Mesendoderm (in vitro differentiated cells): Measurements from ENCODE around the gene ATP23.

Experiments used
- DNase-seq: peaks from one replicate; pipeline ENCODE4 v3.0.0; 2013
- H2AK5ac ChIP-seq: 2 replicates; pipeline ENCODE4 v1.6.1; 2013; ENCODE audit warnings: low read length, inconsistent platforms
- H2BK120ac ChIP-seq: 2 replicates; pipeline ENCODE4 v1.6.1; 2013; ENCODE audit warnings: low read depth, mild to moderate bottlenecking, low read length, moderate library complexity, mixed read lengths
- H2BK15ac ChIP-seq: replicated peaks from 2 replicates; pipeline ENCODE4 v1.6.1; 2013; ENCODE audit warnings: low read depth, mild to moderate bottlenecking, moderate library complexity
- H2BK5ac ChIP-seq: 2 replicates; pipeline ENCODE4 v1.6.1; 2013; ENCODE audit warnings: low read length, inconsistent platforms
- H3K18ac ChIP-seq: 2 replicates; pipeline ENCODE4 v1.6.1; 2013; ENCODE audit warnings: mild to moderate bottlenecking, low read length, mixed read lengths
- H3K23ac ChIP-seq: one replicate; pipeline ENCODE4 v1.6.1; 2013; ENCODE audit warnings: low read length
- H3K27ac ChIP-seq: 2 replicates; pipeline ENCODE4 v1.5.1; 2013; ENCODE audit warnings: low read depth, mild to moderate bottlenecking, inconsistent platforms, low read length, moderate library complexity
- H3K27me3 ChIP-seq: 2 replicates; pipeline ENCODE4 v1.6.1; 2013; ENCODE audit warnings: low read length, control low read depth, mild to moderate bottlenecking, inconsistent platforms; ENCODE audit not compliant: insufficient read depth, poor library complexity
- H3K36me3 ChIP-seq: 2 replicates; pipeline ENCODE4 v1.6.1; 2013; ENCODE audit warnings: low read length, inconsistent platforms; ENCODE audit not compliant: control insufficient read depth, insufficient read depth
- H3K4ac ChIP-seq: one replicate; pipeline ENCODE4 v1.6.1; 2013; ENCODE audit warnings: low read depth, mild to moderate bottlenecking, low read length, moderate library complexity
- H3K4me1 ChIP-seq: 2 replicates; pipeline ENCODE4 v1.6.1; 2013; ENCODE audit warnings: low read depth, low read length, inconsistent platforms; ENCODE audit not compliant: control insufficient read depth
- H3K4me2 ChIP-seq: 2 replicates; pipeline ENCODE4 v1.6.1; 2013; ENCODE audit warnings: low read length
- H3K4me3 ChIP-seq: 2 replicates; pipeline ENCODE4 v1.5.1; 2013; ENCODE audit warnings: mild to moderate bottlenecking, low read length
- H3K56ac ChIP-seq: one replicate; pipeline ENCODE4 v1.6.1; 2013; ENCODE audit warnings: low read length
- H3K79me1 ChIP-seq: 2 replicates; pipeline ENCODE4 v1.6.1; 2013; ENCODE audit warnings: low read length, inconsistent platforms
- H3K79me2 ChIP-seq: 2 replicates; pipeline ENCODE4 v1.6.1; 2013; ENCODE audit warnings: mild to moderate bottlenecking, low read length; ENCODE audit not compliant: control insufficient read depth, insufficient read depth
- H3K9ac ChIP-seq: 2 replicates; pipeline ENCODE4 v1.6.1; 2013; ENCODE audit warnings: low read length, inconsistent platforms
- H4K5ac ChIP-seq: one replicate; pipeline ENCODE4 v1.6.1; 2013; ENCODE audit warnings: low read length
- H4K8ac ChIP-seq: one replicate; pipeline ENCODE4 v1.6.1; 2013; ENCODE audit warnings: low read depth, mild to moderate bottlenecking, control low read depth, low read length, moderate library complexity
- WGBS: extraction: QIAGEN DNeasy Blood & Tissue Kit; methylation state at CpG from one replicate; pipeline ENCODE4 v1.1.7; 2013; ENCODE audit warnings: low lambda C conversion rate, missing lambda C conversion rate; ENCODE audit not compliant: insufficient coverage; ENCODE audit errors: extremely low coverage; 5-methylcytosine and 5-hydroxymethylcytosine counted together

Gene ATP23

DNA sequence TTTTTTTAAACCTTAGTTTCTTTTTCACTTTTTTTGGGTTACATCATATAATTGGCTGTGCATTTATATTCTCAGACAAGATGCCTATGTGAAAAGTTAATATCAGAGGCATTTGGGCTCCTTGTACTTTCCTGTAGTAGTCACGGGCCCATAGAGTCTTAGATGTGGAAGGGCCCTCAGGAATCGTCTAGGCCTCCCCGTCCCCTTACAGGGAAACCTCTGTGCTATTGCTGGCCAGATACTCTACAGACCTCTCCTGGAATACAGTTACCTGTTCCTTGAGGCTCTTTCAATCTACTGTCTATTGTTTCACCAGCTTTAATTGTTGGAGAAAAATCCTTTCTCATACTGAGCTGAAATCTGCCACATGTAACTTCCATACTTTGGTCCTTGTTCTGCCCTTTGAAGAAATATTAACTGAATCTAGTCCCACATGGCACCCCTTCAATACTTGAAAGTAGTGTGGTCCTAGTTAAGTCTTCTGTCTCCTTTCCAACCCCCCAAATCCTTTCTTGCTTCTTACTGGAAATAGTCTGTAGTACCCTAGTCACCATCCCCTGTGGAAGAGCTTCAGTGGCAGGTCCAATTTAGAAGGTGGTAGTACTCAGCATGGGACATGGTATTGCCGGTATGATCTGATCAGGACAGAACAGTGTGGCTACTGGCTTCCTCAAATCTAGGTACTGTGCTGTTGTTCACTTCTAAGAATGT lies 3.1 kb downstream of the ATP23 start:
- no peak overlapping the region for H4K8ac ChIP-seq
- WGBS: no CpG with 5 or more reads among the region's 4 CpGs
- no peak overlapping the region for H3K9ac ChIP-seq

DNA sequence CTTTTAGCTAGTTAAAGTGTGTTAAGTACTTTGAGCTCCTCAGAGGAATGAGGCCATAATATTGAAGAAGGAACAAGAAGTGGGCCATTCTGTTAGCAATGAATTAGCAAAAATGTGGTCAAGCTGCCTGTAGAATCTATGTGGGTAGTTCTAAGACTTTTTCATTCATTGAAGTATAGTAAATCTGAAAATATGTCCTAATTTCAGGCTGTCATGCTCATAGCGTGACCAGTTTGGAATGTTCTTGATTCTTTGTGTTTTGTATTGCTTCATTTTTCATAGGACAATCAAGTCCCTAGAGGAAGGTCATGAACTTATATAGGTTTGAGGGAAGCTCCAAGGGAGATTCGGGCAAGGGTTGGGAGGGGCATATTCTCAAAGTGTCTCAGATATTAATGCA lies 11.4 kb downstream of the ATP23 start:
- Histone ChIP-seq H2BK120ac (no peak overlapping the region), H3K27ac (no peak overlapping the region), H2BK5ac (no peak overlapping the region), H3K4me2 (no peak overlapping the region), H3K56ac (no peak overlapping the region), H3K36me3 (no peaks in the 10 kb centered on the region), H2AK5ac (no peak overlapping the region), H3K27me3 (no peaks in the 10 kb centered on the region), H3K4me3 (no peak overlapping the region), H4K5ac (no peak overlapping the region), H3K4ac (no peak overlapping the region), H3K18ac (no peak overlapping the region), H2BK15ac (no peak overlapping the region), H4K8ac (no peak overlapping the region), H3K4me1 (no peaks in the 10 kb centered on the region), H3K79me2 (no peaks in the 10 kb centered on the region), H3K23ac (no peak overlapping the region), H3K9ac (no peak overlapping the region), H3K79me1 (no peaks in the 10 kb centered on the region)
- WGBS: no CpG with 5 or more reads among the region's 2 CpGs
- no peak for DNase-seq

More for the DNA sequence above, 3.1 kb downstream of the ATP23 start:
- H2BK5ac ChIP-seq: no peak overlapping the region
- H3K4ac ChIP-seq: no peak overlapping the region
- H3K56ac ChIP-seq: no peak overlapping the region
- H2AK5ac ChIP-seq: no peak overlapping the region
- H3K4me3 ChIP-seq: no peak overlapping the region
- H3K4me2 ChIP-seq: no peak overlapping the region
- peaks cover 3% of the 10 kb centered on the region for H3K4me1 ChIP-seq
- H2BK15ac ChIP-seq: no peak overlapping the region
- H3K27me3 ChIP-seq: no peaks in the 10 kb centered on the region
- no peak overlapping the region for H4K5ac ChIP-seq
- no peaks in the 10 kb centered on the region for H3K79me1 ChIP-seq
- H3K36me3 ChIP-seq: no peaks in the 10 kb centered on the region
- no peak for DNase-seq
- no peak overlapping the region for H3K23ac ChIP-seq
- H3K27ac ChIP-seq: no peak overlapping the region
- H3K18ac ChIP-seq: no peak overlapping the region
- H3K79me2 ChIP-seq: no peaks in the 10 kb centered on the region
- H2BK120ac ChIP-seq: no peak overlapping the region

DNA sequence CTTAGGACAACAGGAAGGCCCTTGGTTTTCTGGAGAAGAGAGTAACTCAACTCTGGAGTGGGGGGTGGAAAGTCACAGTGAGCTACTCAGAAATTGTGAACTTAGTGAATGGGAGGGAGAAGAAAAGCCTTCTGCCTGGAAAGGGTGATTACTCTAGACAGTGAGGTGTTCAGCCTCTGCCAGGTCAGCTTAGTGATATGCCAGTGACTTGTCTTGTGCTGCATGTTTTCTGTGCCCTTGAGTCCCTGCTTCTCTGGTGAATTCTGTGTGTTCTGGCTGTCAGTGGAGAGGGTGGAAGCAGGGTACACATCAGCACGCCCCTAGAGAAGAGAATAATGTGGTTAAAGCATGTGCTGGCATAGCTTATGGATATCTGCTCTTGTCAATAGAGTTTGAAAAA lies 13.4 kb downstream of the ATP23 start:
- no peak overlapping the region for H3K23ac ChIP-seq
- H4K8ac ChIP-seq: no peak overlapping the region
- no peak overlapping the region for H3K18ac ChIP-seq
- H3K9ac ChIP-seq: no peak overlapping the region
- H2BK5ac ChIP-seq: no peak overlapping the region
- no peak overlapping the region for H3K27ac ChIP-seq
- no CpG with 5 or more reads among the region's 1 CpG for WGBS
- H3K79me2 ChIP-seq: no peaks in the 10 kb centered on the region
- H3K4me3 ChIP-seq: no peak overlapping the region
- H3K79me1 ChIP-seq: no peaks in the 10 kb centered on the region
- no peak overlapping the region for H2AK5ac ChIP-seq
- H3K36me3 ChIP-seq: no peaks in the 10 kb centered on the region
- H3K4me1 ChIP-seq: no peaks in the 10 kb centered on the region
- no peaks in the 10 kb centered on the region for H3K27me3 ChIP-seq
- no peak overlapping the region for H2BK15ac ChIP-seq
- DNase-seq: no peak
- no peak overlapping the region for H2BK120ac ChIP-seq
- H4K5ac ChIP-seq: no peak overlapping the region
- no peak overlapping the region for H3K4me2 ChIP-seq
- no peak overlapping the region for H3K4ac ChIP-seq
- no peak overlapping the region for H3K56ac ChIP-seq

DNA sequence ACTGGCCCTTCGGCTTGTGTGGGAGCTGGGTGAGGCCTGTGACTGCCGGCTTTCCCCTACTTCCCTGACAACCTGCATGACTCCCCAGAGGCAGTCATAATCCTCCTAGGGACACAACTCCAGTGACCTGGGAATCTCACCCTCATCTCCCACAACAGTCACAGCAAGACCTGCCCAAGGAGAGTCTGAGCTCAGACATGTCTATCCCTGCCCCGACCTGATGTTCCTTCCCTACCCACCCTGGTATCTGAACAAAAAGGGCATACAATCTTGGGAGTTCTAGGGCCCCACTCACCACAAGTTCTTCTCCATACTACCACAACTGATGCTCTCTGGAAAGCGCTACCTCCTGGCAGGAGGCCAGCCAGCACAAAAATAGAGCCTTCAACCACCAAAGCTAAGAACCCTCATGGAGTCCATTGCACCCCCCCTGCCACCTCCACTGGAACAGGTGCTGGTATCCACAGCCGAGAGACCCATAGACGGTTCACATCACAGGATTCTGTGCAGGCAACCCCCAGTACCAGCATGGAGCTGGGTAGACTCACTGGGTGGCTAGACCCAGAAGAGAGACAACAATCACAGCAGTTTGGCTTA lies 16.8 kb downstream of the ATP23 start:
- Histone ChIP-seq H3K4ac (no peak overlapping the region), H3K23ac (no peak overlapping the region), H3K27ac (no peak overlapping the region), H3K36me3 (no peaks in the 10 kb centered on the region), H3K27me3 (no peaks in the 10 kb centered on the region), H3K79me2 (no peaks in the 10 kb centered on the region), H2BK5ac (no peak overlapping the region), H2BK120ac (no peak overlapping the region), H3K18ac (no peak overlapping the region), H3K4me1 (no peaks in the 10 kb centered on the region), H3K56ac (no peak overlapping the region), H2AK5ac (no peak overlapping the region), H3K79me1 (no peaks in the 10 kb centered on the region), H3K4me3 (no peak overlapping the region), H3K9ac (no peak overlapping the region), H3K4me2 (no peak overlapping the region), H4K5ac (no peak overlapping the region), H2BK15ac (no peak overlapping the region), H4K8ac (no peak overlapping the region)
- no CpG with 5 or more reads among the region's 6 CpGs for WGBS
- no peak for DNase-seq

DNA sequence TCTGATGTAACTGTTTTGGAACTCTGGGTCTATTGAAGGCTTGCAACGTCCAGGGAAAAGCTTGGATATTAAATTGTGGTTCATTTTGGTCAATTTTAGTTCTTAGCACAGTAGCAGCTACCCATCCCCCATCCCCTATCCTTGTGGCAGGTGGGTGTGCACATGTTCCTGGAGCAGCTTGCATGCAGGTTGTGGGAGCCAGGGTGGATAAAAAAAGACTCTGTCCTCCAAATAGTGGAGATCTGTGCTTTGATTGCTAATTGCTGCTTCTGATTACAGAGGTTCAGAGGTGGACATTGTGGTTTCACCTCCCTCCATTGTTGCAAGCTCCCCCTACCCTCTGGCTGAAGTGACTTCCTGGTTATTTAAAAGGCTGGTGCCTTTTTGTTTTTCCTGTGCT lies 23.1 kb downstream of the ATP23 start:
- Histone ChIP-seq H3K9ac (no peak overlapping the region), H3K27ac (no peak overlapping the region), H4K8ac (no peak overlapping the region), H3K79me1 (no peaks in the 10 kb centered on the region), H3K56ac (no peak overlapping the region), H3K23ac (no peak overlapping the region), H2BK120ac (no peak overlapping the region), H4K5ac (no peak overlapping the region), H2BK15ac (no peak overlapping the region), H3K4ac (no peak overlapping the region), H3K4me1 (no peaks in the 10 kb centered on the region), H3K4me3 (no peak overlapping the region), H3K4me2 (no peak overlapping the region), H3K27me3 (no peaks in the 10 kb centered on the region), H3K36me3 (no peaks in the 10 kb centered on the region), H2BK5ac (no peak overlapping the region), H2AK5ac (no peak overlapping the region), H3K18ac (no peak overlapping the region), H3K79me2 (no peaks in the 10 kb centered on the region)
- no peak for DNase-seq
- WGBS: no CpG with 5 or more reads among the region's 1 CpG

DNA sequence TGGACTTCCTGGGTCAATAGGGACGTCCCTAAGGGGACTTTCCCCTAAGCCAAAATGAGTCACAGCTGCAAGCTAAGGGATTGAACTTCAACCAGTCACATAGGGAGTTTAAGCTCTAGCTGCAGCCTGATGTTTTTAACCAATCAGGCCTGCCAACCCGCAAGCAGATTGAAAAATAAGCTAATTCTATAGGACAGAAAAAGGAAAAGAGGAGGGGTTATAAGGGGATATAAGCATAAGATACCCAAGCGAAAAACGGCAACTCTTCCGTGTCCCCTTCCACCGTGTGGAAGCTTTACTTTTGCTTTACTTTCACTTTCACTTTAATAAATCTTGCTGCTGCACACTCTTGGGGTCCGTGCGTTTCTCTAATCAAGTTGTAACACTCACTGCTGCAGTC lies 24.4 kb downstream of the ATP23 start:
- Histone ChIP-seq H4K8ac (no peak overlapping the region), H3K79me2 (no peaks in the 10 kb centered on the region), H3K4me2 (no peak overlapping the region), H3K79me1 (no peaks in the 10 kb centered on the region), H4K5ac (no peak overlapping the region), H2BK5ac (no peak overlapping the region), H3K4ac (no peak overlapping the region), H3K36me3 (no peaks in the 10 kb centered on the region), H3K27ac (no peak overlapping the region), H3K56ac (no peak overlapping the region), H3K9ac (no peak overlapping the region), H3K4me3 (no peak overlapping the region), H2BK15ac (no peak overlapping the region), H3K4me1 (no peaks in the 10 kb centered on the region), H2BK120ac (no peak overlapping the region), H3K23ac (no peak overlapping the region), H3K18ac (no peak overlapping the region), H2AK5ac (no peak overlapping the region), H3K27me3 (no peaks in the 10 kb centered on the region)
- WGBS: no CpG with 5 or more reads among the region's 8 CpGs
- DNase-seq: no peak
